Panc1 (cell line): ENCODE data around the gene FMN2.

Source experiments
- CTCF ChIP-seq: fragments of 450-650 bp; IDR thresholded peaks from 2 replicates; pipeline ENCODE4 v1.5.1; 2017; ENCODE audit warnings: mild to moderate bottlenecking
- POLR2AphosphoS5 ChIP-seq: IDR thresholded peaks from 2 replicates; pipeline ENCODE4 v1.6.1; 2012; ENCODE audit warnings: mild to moderate bottlenecking, low read depth, low read length, moderate library complexity
- REST ChIP-seq, 2 experiments: IDR thresholded peaks; 2 replicates each; pipeline ENCODE4 v1.6.1; 2011 to 2012; ENCODE audit warnings: low read depth in 2 of 2, control low read depth in 1 of 2, low read length in 1 of 2, mild to moderate bottlenecking in 1 of 2, moderate library complexity in 1 of 2; ENCODE audit not compliant: insufficient read depth in 1 of 2
- TCF7L2 ChIP-seq: IDR thresholded peaks from 2 replicates; pipeline ENCODE4 v1.6.1; 2011; ENCODE audit warnings: mild to moderate bottlenecking, low read depth, low read length, inconsistent platforms

- TF ChIP-seq CTCF, result no peak
- no peak for TF ChIP-seq POLR2AphosphoS5
- TF ChIP-seq TCF7L2, result no peak
- TF ChIP-seq REST (IDR thresholded peaks at IDR 0.05; ENCODE audit: insufficient read depth in 1 of 2, low read depth in 2 of 2, low read length in 1 of 2), result no peak
These were observed 228.3 kb downstream of the FMN2 start for GRCh38 chr1:240319998-240320397.
